Renal cortical epithelial cell (primary cell): Measurements from ENCODE around the gene CPA4. TPM values are rescaled to one million over a fixed set of nuclear protein-coding genes. Genes with fewer than 3 reads are reported as not detected.
"Not testable (repeated sequence)": the region's sequence is repeated elsewhere in the genome, so short reads cannot be mapped to it uniquely, and the experiment has no call there.

ENCODE experiments used
- DNase-seq: peaks from one replicate; pipeline ENCODE4 v3.0.0-alpha.2; 2011; ENCODE audit warnings: low read depth
- total RNA-seq: library from RNA; depleted of rRNA; stranded (reverse); fragments of >200 nt; gene quantifications from 2 replicates; pipeline ENCODE4 v1.2.3, GENCODE V29; 2014

Gene CPA4
- 4.7 and 22.7 TPM in 2 replicates for total RNA-seq

- peak; percentile 93 for DNase-seq
These were observed at the start of gene CPA4 for GRCh38 chr7:130292682-130293257. CPA4 (plus strand) TSS chr7:130293161; CDS start chr7:130293181, 20 bp downstream.

- not testable (repeated sequence) for DNase-seq
These were observed 49.5 kb upstream of the CPA4 start for GRCh38 chr7:130243486-130243885.

- DNase-seq: not testable (repeated sequence)
These were observed 46.5 kb upstream of the CPA4 start for GRCh38 chr7:130246491-130246890.

- DNase-seq: not testable (repeated sequence)
These were observed 44.1 kb upstream of the CPA4 start for GRCh38 chr7:130248842-130249241.

GRCh38 chr7:130249626-130250025, 43.3 kb upstream of the CPA4 start:
- DNase-seq: not testable (repeated sequence)

- DNase-seq: no peak
These were observed 38.4 kb upstream of the CPA4 start for GRCh38 chr7:130254555-130254954.

GRCh38 chr7:130256704-130257103, 36.3 kb upstream of the CPA4 start:
- DNase-seq: no peak

- DNase-seq: no peak
These were observed 34.4 kb upstream of the CPA4 start for GRCh38 chr7:130258494-130259078.

GRCh38 chr7:130262448-130262847, 30.5 kb upstream of the CPA4 start:
- DNase-seq: no peak

- DNase-seq: no peak
These were observed 29.8 kb upstream of the CPA4 start for GRCh38 chr7:130263130-130263529.

GRCh38 chr7:130266258-130266960, 26.6 kb upstream of the CPA4 start, which contains the start of gene CPA2:
CPA2 (plus strand) TSS chr7:130266863; CDS start chr7:130266882, 19 bp downstream.
- no peak for DNase-seq

GRCh38 chr7:130266961-130267321, 26.0 kb upstream of the CPA4 start:
- no peak for DNase-seq

- no peak for DNase-seq
These were observed 24.3 kb upstream of the CPA4 start for GRCh38 chr7:130268463-130269317.

GRCh38 chr7:130269318-130269694, 23.7 kb upstream of the CPA4 start:
- DNase-seq: no peak

- no peak for DNase-seq
These were observed 21.8 kb upstream of the CPA4 start for GRCh38 chr7:130270947-130271800.

GRCh38 chr7:130272381-130273080, 20.4 kb upstream of the CPA4 start:
- DNase-seq: no peak

- DNase-seq: peak; percentile 56
These were observed 19.7 kb upstream of the CPA4 start for GRCh38 chr7:130273081-130273932.

- DNase-seq: no peak
These were observed 19.1 kb upstream of the CPA4 start for GRCh38 chr7:130273933-130274255.

GRCh38 chr7:130274296-130274695, 18.7 kb upstream of the CPA4 start:
- DNase-seq: no peak
